Erythroblast (primary cell): ENCODE results near the gene FHOD1.

Experiments
- GATA1 ChIP-seq: IDR thresholded peaks from 2 replicates; pipeline ENCODE4 v1.6.1; 2011; ENCODE audit warnings: low read depth, mild to moderate bottlenecking, control low read depth, low read length, moderate library complexity
- POLR2A ChIP-seq: IDR thresholded peaks from 2 replicates; pipeline ENCODE4 v1.6.1; 2011; ENCODE audit warnings: mild to moderate bottlenecking, low read length

DNA sequence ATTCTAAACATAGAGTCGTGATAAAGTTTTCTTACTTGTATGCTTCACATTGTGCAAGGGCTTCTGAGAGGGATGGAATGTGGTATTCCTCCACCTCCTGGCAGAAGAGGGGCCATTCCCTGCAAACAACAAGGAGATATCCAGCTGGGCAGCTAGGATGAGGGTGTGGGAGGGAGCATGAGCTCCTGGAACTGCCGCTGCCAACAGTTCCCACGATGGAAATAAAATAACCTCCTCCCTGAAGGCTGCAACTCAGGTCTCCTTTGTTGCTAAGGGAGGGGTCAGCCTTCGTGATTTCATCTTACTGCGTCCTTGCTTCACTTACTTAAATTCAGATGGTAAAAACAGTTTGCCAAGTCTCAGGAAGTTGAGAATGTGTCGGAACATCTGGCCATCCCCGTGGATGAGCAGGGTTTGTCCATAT is 47.7 kb upstream of the FHOD1 start:
- TF ChIP-seq POLR2A (no peak), GATA1 (no peak)
